ENCODE results near the gene ADAMTS8. TPM values are rescaled to one million over a fixed set of nuclear protein-coding genes. Genes with fewer than 3 reads are reported as not detected.

ADAMTS8 gene
- total and polyA plus RNA-seq, 2 donors, result 0.14 to 0.37 TPM

GRCh38 chr11:130396965-130397364 lies 31.4 kb downstream of the ADAMTS8 start:
- Histone ChIP-seq H3K4me1 (ENCODE audit: control insufficient read depth in 2 of 2, insufficient read depth in 2 of 2, low read length in 2 of 2) (no peaks in the 10 kb centered on the region), H3K9me3 (ENCODE audit: control insufficient read depth in 2 of 2, insufficient read depth in 1 of 2, low read length in 1 of 2) (no peaks in the 10 kb centered on the region), H3K27ac (ENCODE audit: low read depth in 1 of 2, low read length in 1 of 2) (no peak overlapping the region), H3K36me3 (ENCODE audit: control insufficient read depth in 2 of 2, insufficient read depth in 2 of 2, low read length in 1 of 2) (no peaks in the 10 kb centered on the region), H3K27me3 (ENCODE audit: control insufficient read depth in 2 of 2, insufficient read depth in 1 of 2, low read length in 1 of 2) (peaks cover 0 to 18% of the 10 kb centered on the region in 2 donors), H3K4me3 (ENCODE audit: low read length in 2 of 2) (no peak overlapping the region)
- over 99% methylated on average over 2 of the region's 2 CpGs for WGBS
- no peak for DNase-seq (ENCODE audit: low read depth in 6 of 9, low spot score in 9 of 9)

GRCh38 chr11:130394615-130395014 lies 33.8 kb downstream of the ADAMTS8 start:
- H3K9me3 ChIP-seq (ENCODE audit: control insufficient read depth in 2 of 2, insufficient read depth in 1 of 2, low read length in 1 of 2), result no peaks in the 10 kb centered on the region
- H3K4me1 ChIP-seq (ENCODE audit: control insufficient read depth in 2 of 2, insufficient read depth in 2 of 2, low read length in 2 of 2), result peaks cover 0 to under 1% of the 10 kb centered on the region in 2 donors
- H3K27ac ChIP-seq (ENCODE audit: low read depth in 1 of 2, low read length in 1 of 2), result no peak overlapping the region
- no peaks in the 10 kb centered on the region for H3K36me3 ChIP-seq (ENCODE audit: control insufficient read depth in 2 of 2, insufficient read depth in 2 of 2, low read length in 1 of 2)
- no peak overlapping the region for H3K4me3 ChIP-seq (ENCODE audit: low read length in 2 of 2)
- H3K27me3 ChIP-seq (ENCODE audit: control insufficient read depth in 2 of 2, insufficient read depth in 1 of 2, low read length in 1 of 2), result no peaks in the 10 kb centered on the region
- DNase-seq (ENCODE audit: low read depth in 6 of 9, low spot score in 9 of 9), result no peak
- 90% methylated on average over 6 of the region's 6 CpGs for WGBS

GRCh38 chr11:130391711-130392110 lies 36.7 kb downstream of the ADAMTS8 start:
- H3K36me3 ChIP-seq (ENCODE audit: control insufficient read depth in 2 of 2, insufficient read depth in 2 of 2, low read length in 1 of 2), result no peaks in the 10 kb centered on the region
- no peak overlapping the region for H3K27ac ChIP-seq (ENCODE audit: low read depth in 1 of 2, low read length in 1 of 2)
- no peaks in the 10 kb centered on the region for H3K27me3 ChIP-seq (ENCODE audit: control insufficient read depth in 2 of 2, insufficient read depth in 1 of 2, low read length in 1 of 2)
- 92% methylated on average over 8 of the region's 8 CpGs for WGBS
- no peak for DNase-seq (ENCODE audit: low read depth in 6 of 9, low spot score in 9 of 9)
- no peak overlapping the region for H3K4me3 ChIP-seq (ENCODE audit: low read length in 2 of 2)
- no peaks in the 10 kb centered on the region for H3K9me3 ChIP-seq (ENCODE audit: control insufficient read depth in 2 of 2, insufficient read depth in 1 of 2, low read length in 1 of 2)
- peaks cover 0 to 16% of the 10 kb centered on the region in 2 donors for H3K4me1 ChIP-seq (ENCODE audit: control insufficient read depth in 2 of 2, insufficient read depth in 2 of 2, low read length in 2 of 2)

DNA sequence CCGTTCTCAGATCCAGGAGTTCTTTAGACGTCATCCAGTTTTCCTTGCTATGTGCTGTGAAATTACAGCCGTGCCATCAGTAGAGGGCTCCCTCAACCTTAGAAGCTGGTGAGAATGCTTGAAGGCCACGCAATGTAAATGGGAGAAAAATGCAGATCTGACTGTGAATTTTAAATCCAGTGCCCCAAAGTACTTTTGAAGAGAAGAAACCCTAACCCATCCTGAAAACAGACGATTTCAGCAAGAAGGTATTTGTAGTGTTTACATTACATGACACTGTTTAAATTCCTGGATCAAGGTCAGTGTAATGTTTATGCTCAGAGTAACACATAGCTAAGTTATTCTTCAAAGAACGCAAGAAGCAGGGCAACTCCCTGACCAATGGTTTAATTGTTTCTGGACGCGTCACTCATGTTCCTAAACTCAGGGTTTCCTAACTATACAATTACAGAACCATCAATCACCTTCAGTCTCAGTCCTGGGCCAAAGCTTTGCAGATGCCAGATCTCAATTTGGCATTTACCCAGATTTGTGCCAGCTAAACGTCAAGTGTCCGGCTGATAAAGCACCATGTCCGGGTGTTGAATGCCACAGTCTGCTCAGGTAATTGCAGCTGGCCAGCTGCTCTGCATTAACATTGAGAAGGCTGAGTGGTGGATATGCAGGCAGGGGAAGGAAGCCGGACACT lies 38.2 kb downstream of the ADAMTS8 start:
- Histone ChIP-seq H3K27me3 (ENCODE audit: control insufficient read depth in 2 of 2, insufficient read depth in 1 of 2, low read length in 1 of 2) (no peaks in the 10 kb centered on the region), H3K27ac (ENCODE audit: low read depth in 1 of 2, low read length in 1 of 2) (no peak overlapping the region), H3K9me3 (ENCODE audit: control insufficient read depth in 2 of 2, insufficient read depth in 1 of 2, low read length in 1 of 2) (no peaks in the 10 kb centered on the region), H3K4me1 (ENCODE audit: control insufficient read depth in 2 of 2, insufficient read depth in 2 of 2, low read length in 2 of 2) (peaks cover 0 to 16% of the 10 kb centered on the region in 2 donors), H3K36me3 (ENCODE audit: control insufficient read depth in 2 of 2, insufficient read depth in 2 of 2, low read length in 1 of 2) (no peaks in the 10 kb centered on the region), H3K4me3 (ENCODE audit: low read length in 2 of 2) (no peak overlapping the region)
- peak in 1 of 9 donors; percentile 21 for DNase-seq (ENCODE audit: low read depth in 6 of 9, low spot score in 9 of 9)
- 78% methylated on average over 12 of the region's 12 CpGs for WGBS

GRCh38 chr11:130389335-130389935 lies 39.0 kb downstream of the ADAMTS8 start:
- no peaks in the 10 kb centered on the region for H3K36me3 ChIP-seq (ENCODE audit: control insufficient read depth in 2 of 2, insufficient read depth in 2 of 2, low read length in 1 of 2)
- H3K27me3 ChIP-seq (ENCODE audit: control insufficient read depth in 2 of 2, insufficient read depth in 1 of 2, low read length in 1 of 2), result no peaks in the 10 kb centered on the region
- H3K4me3 ChIP-seq (ENCODE audit: low read length in 2 of 2), result no peak overlapping the region
- H3K27ac ChIP-seq (ENCODE audit: low read depth in 1 of 2, low read length in 1 of 2), result no peak overlapping the region
- WGBS, result 65% methylated on average over 16 of the region's 16 CpGs
- peaks cover 0 to 16% of the 10 kb centered on the region in 2 donors for H3K4me1 ChIP-seq (ENCODE audit: control insufficient read depth in 2 of 2, insufficient read depth in 2 of 2, low read length in 2 of 2)
- DNase-seq (ENCODE audit: low read depth in 6 of 9, low spot score in 9 of 9), result no peak
- no peaks in the 10 kb centered on the region for H3K9me3 ChIP-seq (ENCODE audit: control insufficient read depth in 2 of 2, insufficient read depth in 1 of 2, low read length in 1 of 2)

DNA sequence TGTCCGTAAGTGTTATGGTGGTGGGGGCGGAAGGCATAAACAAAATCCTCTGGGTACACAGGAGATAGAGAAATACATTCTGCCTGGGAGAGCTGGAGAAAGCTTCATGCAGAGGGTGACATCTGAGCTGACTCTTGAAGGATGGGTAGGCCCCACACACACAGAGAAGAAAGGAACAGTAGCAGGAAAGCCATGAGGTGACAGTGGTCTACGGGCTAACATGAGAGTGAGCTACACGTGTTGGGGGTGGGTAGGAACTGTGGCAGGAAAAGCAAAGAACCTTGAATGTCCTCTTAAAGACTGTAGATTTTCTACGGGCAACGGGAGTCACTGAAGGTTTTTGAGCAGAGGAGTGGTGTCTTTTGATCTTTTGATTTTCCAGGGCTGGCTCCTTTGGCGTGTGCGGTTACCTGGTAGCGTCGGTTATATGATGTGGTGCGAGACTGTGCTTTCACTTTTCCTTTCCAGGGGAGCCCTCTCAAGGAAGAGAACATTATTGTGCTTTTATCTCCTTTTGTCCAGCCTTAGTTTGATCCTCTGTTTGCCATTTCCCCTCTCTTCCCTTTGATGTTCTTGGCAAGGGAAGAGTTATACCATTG lies 39.7 kb downstream of the ADAMTS8 start:
- peak overlapping the region in 1 of 2 donors; percentile 1 for H3K27ac ChIP-seq (ENCODE audit: low read depth in 1 of 2, low read length in 1 of 2)
- no peak overlapping the region for H3K4me3 ChIP-seq (ENCODE audit: low read length in 2 of 2)
- WGBS, result 25% methylated on average over 11 of the region's 11 CpGs
- H3K4me1 ChIP-seq (ENCODE audit: control insufficient read depth in 2 of 2, insufficient read depth in 2 of 2, low read length in 2 of 2), result peaks cover 0 to 16% of the 10 kb centered on the region in 2 donors
- no peaks in the 10 kb centered on the region for H3K9me3 ChIP-seq (ENCODE audit: control insufficient read depth in 2 of 2, insufficient read depth in 1 of 2, low read length in 1 of 2)
- DNase-seq (ENCODE audit: low read depth in 6 of 9, low spot score in 9 of 9), result peak in 6 of 9 donors; percentile 12 to 56 (median 17)
- H3K36me3 ChIP-seq (ENCODE audit: control insufficient read depth in 2 of 2, insufficient read depth in 2 of 2, low read length in 1 of 2), result no peaks in the 10 kb centered on the region
- no peaks in the 10 kb centered on the region for H3K27me3 ChIP-seq (ENCODE audit: control insufficient read depth in 2 of 2, insufficient read depth in 1 of 2, low read length in 1 of 2)

GRCh38 chr11:130386056-130386455 lies 42.4 kb downstream of the ADAMTS8 start:
- Histone ChIP-seq H3K4me1 (ENCODE audit: control insufficient read depth in 2 of 2, insufficient read depth in 2 of 2, low read length in 2 of 2) (peaks cover 0 to 19% of the 10 kb centered on the region in 2 donors), H3K27me3 (ENCODE audit: control insufficient read depth in 2 of 2, insufficient read depth in 1 of 2, low read length in 1 of 2) (no peaks in the 10 kb centered on the region), H3K27ac (ENCODE audit: low read depth in 1 of 2, low read length in 1 of 2) (no peak overlapping the region), H3K9me3 (ENCODE audit: control insufficient read depth in 2 of 2, insufficient read depth in 1 of 2, low read length in 1 of 2) (no peaks in the 10 kb centered on the region), H3K36me3 (ENCODE audit: control insufficient read depth in 2 of 2, insufficient read depth in 2 of 2, low read length in 1 of 2) (no peaks in the 10 kb centered on the region), H3K4me3 (ENCODE audit: low read length in 2 of 2) (no peak overlapping the region)
- DNase-seq (ENCODE audit: low read depth in 6 of 9, low spot score in 9 of 9), result no peak
- WGBS, result 98% methylated on average over 3 of the region's 3 CpGs

DNA sequence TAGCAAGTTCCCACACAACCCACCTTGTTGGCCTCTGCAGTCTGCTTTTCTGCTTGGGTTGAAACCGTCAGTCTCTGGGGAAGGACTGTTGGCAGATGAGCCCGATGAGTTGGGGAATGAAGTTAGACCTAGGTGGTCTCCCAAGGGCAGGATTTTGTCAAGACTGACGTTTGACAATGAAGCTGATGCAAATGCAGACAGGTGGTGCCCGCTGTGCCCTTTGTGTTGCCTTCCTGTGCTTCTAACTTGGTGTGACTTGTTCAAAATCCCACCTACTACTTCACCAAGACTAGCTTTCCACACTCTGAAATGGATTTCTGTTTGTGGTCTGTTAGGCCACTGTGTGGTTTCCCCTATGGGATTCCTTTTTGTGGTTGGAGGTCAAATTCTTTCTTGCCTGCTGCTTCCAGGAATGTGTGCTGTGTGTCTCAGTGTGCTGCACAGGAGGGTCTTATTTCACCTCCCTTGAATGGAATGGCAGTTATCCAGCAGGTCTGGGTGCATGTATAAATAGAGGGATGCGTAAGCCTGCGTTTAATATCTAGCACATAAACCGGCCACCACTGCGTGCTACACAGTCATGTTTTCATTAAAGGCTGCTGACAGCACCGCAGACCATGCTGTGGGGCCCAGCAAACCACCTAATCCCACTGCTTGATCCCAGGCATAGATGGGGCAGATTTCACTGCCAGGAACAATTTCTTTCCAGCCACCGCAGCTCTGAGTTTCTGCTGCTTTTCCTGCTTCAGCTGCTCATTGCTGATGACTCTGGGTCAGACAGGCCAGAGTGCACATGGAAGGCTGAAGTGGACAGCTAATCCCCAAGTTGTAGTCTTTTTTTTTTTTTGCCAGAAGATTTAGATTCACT lies 44.8 kb downstream of the ADAMTS8 start:
- no peaks in the 10 kb centered on the region for H3K27me3 ChIP-seq (ENCODE audit: control insufficient read depth in 2 of 2, insufficient read depth in 1 of 2, low read length in 1 of 2)
- peaks cover 0 to 8% of the 10 kb centered on the region in 2 donors for H3K4me1 ChIP-seq (ENCODE audit: control insufficient read depth in 2 of 2, insufficient read depth in 2 of 2, low read length in 2 of 2)
- H3K4me3 ChIP-seq (ENCODE audit: low read length in 2 of 2), result no peak overlapping the region
- no peaks in the 10 kb centered on the region for H3K9me3 ChIP-seq (ENCODE audit: control insufficient read depth in 2 of 2, insufficient read depth in 1 of 2, low read length in 1 of 2)
- DNase-seq (ENCODE audit: low read depth in 6 of 9, low spot score in 9 of 9), result peak in 1 of 9 donors; percentile 13
- H3K27ac ChIP-seq (ENCODE audit: low read depth in 1 of 2, low read length in 1 of 2), result peak overlapping the region; percentile 17 to 43
- no peaks in the 10 kb centered on the region for H3K36me3 ChIP-seq (ENCODE audit: control insufficient read depth in 2 of 2, insufficient read depth in 2 of 2, low read length in 1 of 2)
- 55% methylated on average over 10 of the region's 10 CpGs for WGBS

All from thymus (tissue), 11 donors.